ENCODE measurements around the gene PFDN6.

- no peak for TF ChIP-seq EGR1 (conservative IDR thresholded peaks at IDR 0.05)
- TF ChIP-seq CTCF (IDR thresholded peaks at IDR 0.05 in 2 of 3, conservative IDR thresholded peaks at IDR 0.05 in 1 of 3; ENCODE audit: insufficient read depth in 2 of 3, low read depth in 1 of 3, low read length in 3 of 3), result peak; percentile 99 to 100 (median 100)
- no peak for TF ChIP-seq UBTF (IDR thresholded peaks at IDR 0.05; ENCODE audit: borderline replicate concordance in 1 of 2, low read depth in 2 of 2, low read length in 2 of 2)
- peak; percentile 52 for TF ChIP-seq GABPA (tag; conservative IDR thresholded peaks at IDR 0.05; ENCODE audit: low read depth)
- TF ChIP-seq KAT7 (CRISPR knock-in tag; IDR thresholded peaks at IDR 0.05; ENCODE audit: borderline replicate concordance), result peak; percentile 29; the same call in 1 of the 2 replicates
- TF ChIP-seq HNRNPL (IDR thresholded peaks at IDR 0.05; ENCODE audit: low read depth, low read length), result no peak
- no peak for TF ChIP-seq SAFB2 (IDR thresholded peaks at IDR 0.05; ENCODE audit: borderline replicate concordance, low read depth, low read length, severe bottlenecking)
- TF ChIP-seq NR4A1 (CRISPR knock-in tag; IDR thresholded peaks at IDR 0.05), result no peak
- TF ChIP-seq NR4A1 (tag; IDR thresholded peaks at IDR 0.05), result no peak
- no peak for TF ChIP-seq IRF1 (CRISPR knock-in tag; IDR thresholded peaks at IDR 0.05; ENCODE audit: borderline replicate concordance)
- no peak for TF ChIP-seq ZNF274 (IDR thresholded peaks at IDR 0.05; ENCODE audit: borderline replicate concordance, low read depth, low read length)
- 0 out of 2 replicates have a peak, but pooled peaks have one; percentile 16 for TF ChIP-seq NCOR1 (IDR thresholded peaks at IDR 0.05)
- no peak for TF ChIP-seq RFX7 (CRISPR knock-in tag; IDR thresholded peaks at IDR 0.05)
- TF ChIP-seq EP300 (IDR thresholded peaks at IDR 0.05; ENCODE audit: low read length), result peak; percentile 21; the same call in 1 of the 2 replicates
- no peak for TF ChIP-seq NUFIP1 (IDR thresholded peaks at IDR 0.05; ENCODE audit: partially characterized antibody)
Observed at GRCh38 chr6:33279971-33280511, 9.4 kb upstream of the PFDN6 start.

Measured in K562 (cell line).